Measurements from ENCODE around the gene IPO9.
"Not testable (repeated sequence)": the region's sequence is repeated elsewhere in the genome, so short reads cannot be mapped to it uniquely, and the experiment has no call there.

IPO9 gene

DNA sequence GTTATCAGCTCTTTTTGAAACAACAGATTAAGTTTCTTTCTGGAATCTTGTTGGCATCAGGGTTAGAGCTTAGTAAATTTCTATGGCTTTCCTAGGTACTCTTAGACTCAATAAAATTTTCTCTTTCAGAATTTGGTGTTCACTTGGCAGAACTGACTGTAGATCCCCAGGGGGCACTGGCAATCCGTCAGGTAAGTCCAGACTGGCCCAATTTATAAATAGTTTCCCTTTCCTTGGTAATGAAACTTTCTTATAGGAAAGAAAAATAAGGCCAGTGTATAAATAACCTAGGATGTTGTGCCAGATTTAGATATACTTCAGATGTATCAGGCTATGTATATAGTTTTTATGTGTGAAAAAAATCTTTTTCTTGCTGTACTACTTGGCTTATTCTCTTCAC, 18.2 kb downstream of the IPO9 start:
- Histone ChIP-seq H3K36me3 (ENCODE audit: control insufficient read depth, insufficient read depth, low read length) (peaks cover 4% of the 10 kb centered on the region; the same call in 1 of the 2 replicates), H3K4me3 (ENCODE audit: low read length) (no peak overlapping the region), H3K4me1 (ENCODE audit: control insufficient read depth, insufficient read depth, low read length) (peaks cover 2% of the 10 kb centered on the region; the same call in 1 of the 2 replicates), H3K27me3 (ENCODE audit: control insufficient read depth, insufficient read depth, low read length) (no peaks in the 10 kb centered on the region), H3K9me3 (ENCODE audit: control insufficient read depth, insufficient read depth, low read length) (no peaks in the 10 kb centered on the region), H3K27ac (ENCODE audit: low read length) (no peak overlapping the region)
- WGBS (ENCODE audit: insufficient coverage, insufficient read length) = no CpG with 5 or more reads among the region's 1 CpG
- no peak for DNase-seq (ENCODE audit: low read depth, low spot score)

DNA sequence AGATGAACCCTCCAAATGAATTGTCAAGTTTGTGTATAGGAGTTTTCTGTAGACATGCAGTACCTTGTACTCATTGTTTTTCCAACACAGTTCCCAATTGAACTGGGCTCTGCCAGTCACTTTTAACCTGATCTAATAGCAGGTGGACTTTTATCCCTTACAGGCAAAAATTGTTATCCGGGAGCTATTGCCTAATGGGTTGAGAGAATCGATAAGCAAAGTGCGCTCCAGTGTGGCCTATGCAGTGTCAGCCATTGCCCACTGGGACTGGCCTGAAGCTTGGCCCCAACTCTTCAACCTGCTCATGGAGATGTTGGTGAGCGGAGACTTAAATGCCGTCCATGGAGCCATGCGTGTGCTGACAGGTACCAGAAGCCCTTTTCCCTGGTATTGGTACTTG, 19.3 kb downstream of the IPO9 start:
- peaks cover 9% of the 10 kb centered on the region; the same call in 1 of the 2 replicates for H3K36me3 ChIP-seq (ENCODE audit: control insufficient read depth, insufficient read depth, low read length)
- H3K27ac ChIP-seq (ENCODE audit: low read length) = no peak overlapping the region
- H3K4me1 ChIP-seq (ENCODE audit: control insufficient read depth, insufficient read depth, low read length) = no peaks in the 10 kb centered on the region
- no peaks in the 10 kb centered on the region for H3K27me3 ChIP-seq (ENCODE audit: control insufficient read depth, insufficient read depth, low read length)
- no peak overlapping the region for H3K4me3 ChIP-seq (ENCODE audit: low read length)
- no CpG with 5 or more reads among the region's 6 CpGs for WGBS (ENCODE audit: insufficient coverage, insufficient read length)
- H3K9me3 ChIP-seq (ENCODE audit: control insufficient read depth, insufficient read depth, low read length) = no peaks in the 10 kb centered on the region
- no peak for DNase-seq (ENCODE audit: low read depth, low spot score)

DNA sequence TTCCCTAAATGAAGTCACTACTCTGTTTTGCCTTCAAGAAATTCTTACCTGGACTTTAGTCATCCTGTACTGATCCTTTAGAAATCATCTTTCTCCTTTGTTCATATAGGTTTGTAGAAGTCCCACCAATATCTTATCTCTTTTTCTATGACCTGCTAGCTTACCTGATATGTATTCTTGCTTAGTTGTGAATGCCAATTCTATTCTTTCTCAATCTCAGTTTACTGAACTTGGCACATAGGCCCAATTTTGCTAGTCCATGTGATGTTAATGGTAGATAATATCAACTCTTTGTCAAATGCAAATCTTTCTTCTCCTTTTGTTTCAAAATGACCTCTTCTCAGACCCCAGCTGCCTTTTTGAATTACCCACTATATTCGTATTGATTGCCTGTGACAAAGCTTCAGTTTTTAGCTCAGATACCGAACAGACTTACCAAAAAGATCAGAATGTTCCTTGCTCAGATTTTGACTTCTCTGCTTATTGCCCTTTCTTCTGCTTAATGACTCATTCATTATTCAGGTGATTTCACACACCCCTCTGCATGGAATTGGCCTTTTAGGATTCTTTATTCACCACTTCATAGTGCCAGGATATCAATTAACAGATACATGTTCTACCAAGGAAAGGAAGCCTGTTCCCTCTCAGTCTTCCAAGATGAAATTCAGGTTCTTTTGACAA, 20.6 kb downstream of the IPO9 start:
- H3K27ac ChIP-seq (ENCODE audit: low read length) = no peak overlapping the region
- H3K27me3 ChIP-seq (ENCODE audit: control insufficient read depth, insufficient read depth, low read length) = no peaks in the 10 kb centered on the region
- no peak overlapping the region for H3K4me3 ChIP-seq (ENCODE audit: low read length)
- no CpG with 5 or more reads among the region's 2 CpGs for WGBS (ENCODE audit: insufficient coverage, insufficient read length)
- H3K4me1 ChIP-seq (ENCODE audit: control insufficient read depth, insufficient read depth, low read length) = no peaks in the 10 kb centered on the region
- H3K36me3 ChIP-seq (ENCODE audit: control insufficient read depth, insufficient read depth, low read length) = peaks cover 12% of the 10 kb centered on the region; the same call in 1 of the 2 replicates
- H3K9me3 ChIP-seq (ENCODE audit: control insufficient read depth, insufficient read depth, low read length) = no peaks in the 10 kb centered on the region
- DNase-seq (ENCODE audit: low read depth, low spot score) = no peak

DNA sequence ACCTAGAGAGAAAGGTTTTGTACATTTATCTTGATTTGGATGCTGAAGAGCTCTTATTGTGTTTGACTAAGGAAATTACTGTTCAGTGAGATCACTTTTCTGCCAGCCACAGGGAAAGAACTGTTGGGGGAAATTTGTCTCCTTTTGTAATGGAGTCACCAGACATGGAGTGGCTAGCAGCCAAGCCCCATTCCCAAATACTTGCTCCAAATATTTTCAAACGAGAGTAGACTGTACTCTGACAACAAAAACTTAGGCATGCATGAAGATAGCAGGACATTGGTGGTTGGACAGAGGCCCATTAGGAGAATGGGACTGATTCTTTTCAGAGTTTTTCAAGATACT, 21.1 kb downstream of the IPO9 start:
- no peak for DNase-seq (ENCODE audit: low read depth, low spot score)
- peaks cover 12% of the 10 kb centered on the region; the same call in 1 of the 2 replicates for H3K36me3 ChIP-seq (ENCODE audit: control insufficient read depth, insufficient read depth, low read length)
- H3K4me3 ChIP-seq (ENCODE audit: low read length) = no peak overlapping the region
- no peaks in the 10 kb centered on the region for H3K9me3 ChIP-seq (ENCODE audit: control insufficient read depth, insufficient read depth, low read length)
- no peaks in the 10 kb centered on the region for H3K27me3 ChIP-seq (ENCODE audit: control insufficient read depth, insufficient read depth, low read length)
- WGBS (ENCODE audit: insufficient coverage, insufficient read length) = no CpG with 5 or more reads among the region's 1 CpG
- H3K4me1 ChIP-seq (ENCODE audit: control insufficient read depth, insufficient read depth, low read length) = no peaks in the 10 kb centered on the region
- no peak overlapping the region for H3K27ac ChIP-seq (ENCODE audit: low read length)

DNA sequence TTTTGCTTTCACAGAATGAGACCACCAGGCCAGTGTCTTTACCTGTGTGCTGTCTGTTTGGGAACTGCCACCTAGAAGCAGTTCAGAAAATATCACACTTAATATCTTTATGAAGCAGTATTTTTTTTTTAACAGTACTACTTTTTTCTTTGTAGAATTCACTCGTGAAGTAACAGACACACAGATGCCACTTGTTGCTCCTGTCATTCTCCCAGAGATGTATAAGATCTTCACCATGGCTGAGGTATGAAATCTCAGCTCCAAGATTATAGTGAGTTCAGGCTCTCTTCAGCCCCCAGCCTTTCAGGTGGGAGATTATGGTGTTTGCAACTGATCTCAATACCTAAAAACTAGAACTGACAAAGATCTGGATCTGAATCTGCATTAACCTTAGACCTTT, 23.0 kb downstream of the IPO9 start:
- H3K9me3 ChIP-seq (ENCODE audit: control insufficient read depth, insufficient read depth, low read length) = no peaks in the 10 kb centered on the region
- H3K27ac ChIP-seq (ENCODE audit: low read length) = no peak overlapping the region
- no peaks in the 10 kb centered on the region for H3K27me3 ChIP-seq (ENCODE audit: control insufficient read depth, insufficient read depth, low read length)
- WGBS (ENCODE audit: insufficient coverage, insufficient read length) = no CpG with 5 or more reads among the region's 1 CpG
- peaks cover 17% of the 10 kb centered on the region; the same call in 1 of the 2 replicates for H3K36me3 ChIP-seq (ENCODE audit: control insufficient read depth, insufficient read depth, low read length)
- DNase-seq (ENCODE audit: low read depth, low spot score) = no peak
- H3K4me1 ChIP-seq (ENCODE audit: control insufficient read depth, insufficient read depth, low read length) = no peaks in the 10 kb centered on the region
- H3K4me3 ChIP-seq (ENCODE audit: low read length) = no peak overlapping the region

DNA sequence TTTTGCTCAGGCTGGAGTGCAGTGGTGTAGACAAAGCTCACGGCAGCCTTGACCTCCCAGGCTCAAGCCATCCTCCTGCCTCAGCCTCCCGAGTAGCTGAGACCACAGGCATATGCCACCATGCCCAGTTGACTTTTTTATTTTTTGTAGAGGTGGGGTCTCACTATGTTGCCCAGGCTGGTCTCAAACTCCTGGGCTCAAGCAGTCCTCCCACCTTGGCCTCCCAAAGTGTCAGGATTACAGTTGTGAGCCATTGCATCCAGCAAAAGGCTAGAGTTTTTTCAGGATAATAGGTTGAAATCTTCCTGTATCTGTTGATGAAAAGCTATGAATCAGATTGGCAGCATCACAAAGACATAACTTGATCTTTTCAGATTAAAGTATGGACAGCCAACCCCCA, 27.8 kb downstream of the IPO9 start:
- not testable (repeated sequence) for H3K27ac ChIP-seq (ENCODE audit: low read length); H3K27me3 ChIP-seq (ENCODE audit: control insufficient read depth, insufficient read depth, low read length); DNase-seq (ENCODE audit: low read depth, low spot score); H3K9me3 ChIP-seq (ENCODE audit: control insufficient read depth, insufficient read depth, low read length); H3K4me3 ChIP-seq (ENCODE audit: low read length); H3K4me1 ChIP-seq (ENCODE audit: control insufficient read depth, insufficient read depth, low read length)
- peaks cover 23% of the 10 kb centered on the region; the same call in 1 of the 2 replicates for H3K36me3 ChIP-seq (ENCODE audit: control insufficient read depth, insufficient read depth, low read length)
- no CpG with 5 or more reads among the region's 2 CpGs for WGBS (ENCODE audit: insufficient coverage, insufficient read length)

DNA sequence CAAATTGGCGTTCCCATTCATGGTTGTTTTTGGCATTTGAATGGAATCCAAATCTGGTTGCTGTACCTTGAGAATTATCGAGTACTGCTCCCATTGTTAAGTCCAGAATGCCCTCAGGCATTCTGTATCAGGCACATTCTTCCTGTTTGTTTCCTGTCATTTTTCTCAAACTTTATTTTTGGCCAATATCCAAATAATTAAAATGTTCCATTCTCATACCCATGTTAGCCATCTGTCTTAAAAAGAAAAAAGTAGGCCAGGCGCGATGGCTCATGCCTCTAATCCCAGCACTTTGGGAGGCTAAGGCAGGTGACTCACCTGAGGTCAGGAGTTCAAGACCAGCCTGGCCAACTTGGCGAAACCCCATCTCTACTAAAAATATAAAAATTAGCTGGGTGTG, 30.5 kb downstream of the IPO9 start:
- Histone ChIP-seq H3K4me1 (ENCODE audit: control insufficient read depth, insufficient read depth, low read length) (no peaks in the 10 kb centered on the region), H3K36me3 (ENCODE audit: control insufficient read depth, insufficient read depth, low read length) (peaks cover 20% of the 10 kb centered on the region; the same call in 1 of the 2 replicates), H3K27me3 (ENCODE audit: control insufficient read depth, insufficient read depth, low read length) (no peaks in the 10 kb centered on the region), H3K9me3 (ENCODE audit: control insufficient read depth, insufficient read depth, low read length) (no peaks in the 10 kb centered on the region), H3K27ac (ENCODE audit: low read length) (no peak overlapping the region), H3K4me3 (ENCODE audit: low read length) (no peak overlapping the region)
- WGBS (ENCODE audit: insufficient coverage, insufficient read length) = no CpG with 5 or more reads among the region's 5 CpGs
- no peak for DNase-seq (ENCODE audit: low read depth, low spot score)

DNA sequence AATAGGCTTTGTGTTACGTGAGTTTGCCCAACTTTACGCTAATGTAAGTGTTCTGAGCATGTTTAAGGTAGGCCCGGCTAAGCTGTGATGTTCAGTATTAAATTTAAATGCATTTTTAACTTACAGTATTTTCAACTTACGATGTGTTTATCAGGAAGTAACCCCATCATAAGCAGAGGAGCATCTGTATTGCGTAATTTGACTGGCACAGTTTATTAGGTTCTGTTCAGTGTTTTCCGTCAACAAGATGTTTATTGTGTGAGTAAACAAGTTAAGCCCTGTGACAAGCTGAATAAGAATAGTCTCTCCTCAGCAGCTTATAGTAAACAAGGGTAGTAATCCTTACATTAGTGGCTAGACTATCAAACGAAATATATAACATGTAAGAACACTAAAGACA, 32.5 kb downstream of the IPO9 start:
- H3K27ac ChIP-seq (ENCODE audit: low read length) = no peak overlapping the region
- H3K36me3 ChIP-seq (ENCODE audit: control insufficient read depth, insufficient read depth, low read length) = peaks cover 20% of the 10 kb centered on the region; the same call in 1 of the 2 replicates
- WGBS (ENCODE audit: insufficient coverage, insufficient read length) = no CpG with 5 or more reads among the region's 7 CpGs
- H3K27me3 ChIP-seq (ENCODE audit: control insufficient read depth, insufficient read depth, low read length) = no peaks in the 10 kb centered on the region
- H3K4me3 ChIP-seq (ENCODE audit: low read length) = no peak overlapping the region
- no peaks in the 10 kb centered on the region for H3K4me1 ChIP-seq (ENCODE audit: control insufficient read depth, insufficient read depth, low read length)
- DNase-seq (ENCODE audit: low read depth, low spot score) = no peak
- H3K9me3 ChIP-seq (ENCODE audit: control insufficient read depth, insufficient read depth, low read length) = no peaks in the 10 kb centered on the region

DNA sequence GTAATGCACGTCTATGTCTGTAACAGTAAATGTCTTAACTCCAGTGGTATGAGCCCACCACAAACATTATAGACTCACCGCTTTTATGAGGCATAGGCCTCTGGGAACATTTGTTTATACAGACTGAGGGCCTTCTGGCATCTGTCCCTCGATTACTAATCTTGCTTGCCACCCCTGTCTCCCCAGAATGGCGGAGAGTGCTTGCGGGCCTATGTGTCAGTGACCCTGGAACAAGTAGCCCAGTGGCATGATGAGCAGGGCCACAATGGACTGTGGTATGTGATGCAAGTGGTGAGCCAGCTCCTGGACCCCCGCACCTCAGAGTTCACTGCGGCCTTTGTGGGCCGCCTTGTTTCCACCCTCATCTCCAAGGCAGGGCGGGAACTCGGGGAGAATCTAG, 41.4 kb downstream of the IPO9 start:
- Histone ChIP-seq H3K27me3 (ENCODE audit: control insufficient read depth, insufficient read depth, low read length) (no peaks in the 10 kb centered on the region), H3K9me3 (ENCODE audit: control insufficient read depth, insufficient read depth, low read length) (no peaks in the 10 kb centered on the region), H3K4me3 (ENCODE audit: low read length) (no peak overlapping the region), H3K36me3 (ENCODE audit: control insufficient read depth, insufficient read depth, low read length) (peaks cover 38% of the 10 kb centered on the region; the same call in 1 of the 2 replicates), H3K4me1 (ENCODE audit: control insufficient read depth, insufficient read depth, low read length) (no peaks in the 10 kb centered on the region), H3K27ac (ENCODE audit: low read length) (no peak overlapping the region)
- DNase-seq (ENCODE audit: low read depth, low spot score) = no peak
- WGBS (ENCODE audit: insufficient coverage, insufficient read length) = no CpG with 5 or more reads among the region's 10 CpGs

DNA sequence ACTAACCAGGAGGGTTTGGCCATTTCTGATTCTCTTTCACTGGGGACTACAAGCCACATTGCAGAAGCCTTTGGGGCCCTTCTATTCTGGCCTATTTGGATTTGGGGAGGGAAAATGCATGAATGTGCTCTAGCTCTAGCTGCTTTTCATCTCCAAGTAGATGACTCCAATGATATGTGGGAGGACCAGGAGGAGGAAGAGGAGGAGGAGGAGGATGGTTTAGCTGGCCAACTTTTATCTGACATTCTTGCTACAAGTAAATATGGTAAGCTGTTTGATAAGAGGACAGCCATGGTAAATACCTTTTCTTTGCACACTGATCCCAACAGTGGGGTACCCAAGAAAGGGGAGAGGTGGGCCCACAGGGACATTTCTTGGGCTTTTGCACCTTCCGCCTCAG, 45.7 kb downstream of the IPO9 start:
- no CpG with 5 or more reads among the region's 1 CpG for WGBS (ENCODE audit: insufficient coverage, insufficient read length)
- H3K4me3 ChIP-seq (ENCODE audit: low read length) = no peak overlapping the region
- no peaks in the 10 kb centered on the region for H3K27me3 ChIP-seq (ENCODE audit: control insufficient read depth, insufficient read depth, low read length)
- H3K36me3 ChIP-seq (ENCODE audit: control insufficient read depth, insufficient read depth, low read length) = peaks cover 26% of the 10 kb centered on the region; the same call in 1 of the 2 replicates
- H3K9me3 ChIP-seq (ENCODE audit: control insufficient read depth, insufficient read depth, low read length) = no peaks in the 10 kb centered on the region
- no peaks in the 10 kb centered on the region for H3K4me1 ChIP-seq (ENCODE audit: control insufficient read depth, insufficient read depth, low read length)
- DNase-seq (ENCODE audit: low read depth, low spot score) = no peak
- H3K27ac ChIP-seq (ENCODE audit: low read length) = no peak overlapping the region

Measured in iPS DF 6.9 (cell line).